Stimulated activated CD8-positive, alpha-beta memory T cell treated with anti-CD3 and anti-CD28 coated beads, Interleukin-2, amount 100 ng/mL, for 48 hours (primary cell): Measurements from ENCODE around the gene GALNT2.

ENCODE experiments used
- DNase-seq, 2 donors: peaks; one replicate each; pipeline ENCODE4 v3.0.0-alpha.2; 2020; ENCODE audit warnings: low read depth in 2 of 2

GALNT2 gene

DNA sequence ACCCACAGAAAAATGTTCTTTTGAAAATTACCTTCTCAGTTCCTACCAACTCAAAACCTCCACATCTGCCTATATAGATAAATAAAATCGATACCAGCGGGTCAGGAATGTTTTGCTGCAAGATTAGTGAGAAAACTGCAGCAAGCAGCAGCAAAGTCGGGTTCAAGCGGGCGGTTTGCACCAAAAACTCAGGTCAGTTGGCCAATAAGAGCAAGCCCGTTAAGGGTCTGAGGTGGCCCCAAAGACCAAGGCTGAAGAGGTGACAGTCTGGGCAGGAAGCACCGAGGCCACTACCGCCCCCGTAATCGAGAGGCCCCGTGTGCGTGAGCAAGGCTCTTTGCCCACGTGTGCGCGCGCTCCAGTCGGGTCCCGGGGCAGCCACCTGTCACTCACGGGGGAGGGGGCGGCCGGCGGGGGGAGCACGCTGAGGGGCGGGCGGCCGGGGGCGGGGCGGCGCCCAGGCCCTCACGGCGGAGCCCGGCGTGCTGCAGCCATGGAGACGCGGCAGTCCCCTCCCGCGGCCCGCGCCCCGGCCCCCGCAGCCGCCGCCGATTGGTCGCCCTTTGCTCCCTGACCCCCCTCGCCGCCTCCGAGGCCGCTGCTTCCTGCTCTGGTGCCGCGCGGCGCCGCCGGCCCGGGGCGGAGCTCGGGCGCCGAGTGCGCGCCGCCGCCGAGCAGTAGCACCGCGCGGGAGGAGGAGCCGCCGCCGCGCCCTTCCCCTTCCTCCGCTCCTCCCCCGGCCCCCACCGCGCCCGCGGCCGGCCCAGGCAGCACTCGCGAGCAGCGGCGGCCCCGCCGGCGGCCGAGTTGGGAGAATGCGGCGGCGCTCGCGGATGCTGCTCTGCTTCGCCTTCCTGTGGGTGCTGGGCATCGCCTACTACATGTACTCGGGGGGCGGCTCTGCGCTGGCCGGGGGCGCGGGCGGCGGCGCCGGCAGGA is at the start of gene GALNT2:
GALNT2 (plus strand) TSS at position 773 of the 939 bp plus-strand sequence; CDS start at position 816, 43 bp downstream.
- DNase-seq = peak; percentile 81 to 83

DNA sequence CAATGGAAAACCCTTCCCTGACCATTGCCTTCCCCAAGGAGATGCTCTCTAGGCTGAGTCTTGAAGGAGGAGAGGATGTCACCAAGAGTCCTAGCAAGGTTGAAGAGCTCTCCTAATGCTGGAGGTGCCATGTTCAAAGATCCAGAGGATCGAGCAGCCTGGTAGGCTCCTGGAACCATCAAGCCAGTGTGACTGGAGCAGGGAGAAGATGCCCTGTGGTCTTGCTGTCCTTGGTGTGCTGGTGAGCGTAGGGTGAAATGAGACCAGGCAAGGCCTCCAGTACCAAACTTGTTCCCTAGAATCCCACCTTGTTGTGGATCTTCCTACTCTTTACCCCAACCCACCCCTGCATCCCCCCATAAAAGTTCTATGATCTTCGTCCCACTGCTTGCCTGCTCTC is 46.6 kb upstream of the GALNT2 start:
- DNase-seq = no peak

DNA sequence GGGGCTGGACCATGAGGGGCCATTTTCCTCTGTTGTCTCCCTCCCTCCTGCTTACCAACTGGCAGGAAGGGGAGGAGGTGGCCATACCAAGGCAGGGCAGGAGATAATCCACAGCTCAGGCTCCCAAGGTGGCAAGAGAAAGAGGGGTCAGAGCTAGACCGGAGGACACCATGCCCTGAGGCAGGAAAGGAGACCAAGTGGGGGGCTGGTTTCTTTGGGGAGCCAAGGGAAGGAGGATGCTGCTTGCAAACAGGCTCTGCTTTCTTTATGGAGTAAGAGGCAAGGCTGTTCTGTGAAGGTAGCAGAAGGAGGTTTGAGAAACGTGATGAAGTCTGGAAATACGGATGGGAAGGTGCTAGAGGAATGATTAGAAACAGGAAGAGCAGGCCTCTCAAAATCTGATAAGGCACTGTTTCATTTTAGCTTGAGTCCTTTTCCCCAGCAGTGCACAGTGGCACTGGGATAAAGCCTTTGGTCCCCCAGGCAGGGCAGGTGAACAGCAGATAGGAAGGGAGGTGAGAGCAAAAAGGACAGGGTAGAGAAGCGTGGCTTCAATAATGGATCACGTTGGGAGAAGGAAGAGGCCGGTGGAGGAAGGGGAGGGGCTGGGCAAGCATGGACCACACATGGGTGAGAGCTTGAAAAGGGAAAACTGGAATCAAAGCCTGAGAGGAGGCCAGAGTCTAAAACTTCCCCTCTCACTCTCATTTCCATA is 44.2 kb upstream of the GALNT2 start:
- DNase-seq = no peak

DNA sequence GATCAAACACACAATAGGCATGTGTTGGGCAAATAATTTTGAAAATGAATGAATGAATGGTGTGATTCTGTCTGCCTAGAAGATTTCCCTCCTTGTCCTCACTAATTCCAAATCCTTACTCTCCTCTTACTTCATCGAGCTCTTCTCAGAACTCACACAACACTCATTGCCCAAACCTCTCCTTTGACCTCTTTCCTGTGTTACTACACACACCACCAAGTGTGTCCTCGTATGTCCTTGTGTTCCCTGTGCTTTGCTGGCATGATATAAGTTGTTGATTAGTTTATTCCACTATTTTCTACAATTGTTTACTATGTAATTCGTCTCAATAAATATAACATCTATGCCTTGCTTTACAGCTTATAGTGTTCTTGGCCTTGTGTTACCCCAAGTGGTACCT is 41.4 kb upstream of the GALNT2 start:
- DNase-seq = no peak

DNA sequence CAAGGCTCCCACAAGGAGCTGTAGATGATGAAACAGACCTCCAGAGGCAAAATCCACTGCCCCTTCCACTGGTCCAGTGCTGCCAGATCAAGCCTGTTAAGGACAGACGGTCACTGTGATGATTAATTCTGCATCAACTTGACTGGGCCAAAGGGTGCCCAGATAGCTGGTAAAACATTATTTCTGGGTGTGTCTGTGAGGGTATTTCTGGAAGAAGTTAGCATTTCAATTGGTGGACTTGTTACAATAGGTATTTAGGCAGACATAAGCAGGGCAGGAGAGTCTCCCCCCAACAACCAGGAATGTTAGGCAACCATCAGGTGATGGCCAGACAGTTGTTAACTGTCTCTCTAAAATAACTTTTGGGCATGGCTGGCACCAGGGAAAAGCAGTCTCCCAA is 40.9 kb upstream of the GALNT2 start:
- no peak for DNase-seq

DNA sequence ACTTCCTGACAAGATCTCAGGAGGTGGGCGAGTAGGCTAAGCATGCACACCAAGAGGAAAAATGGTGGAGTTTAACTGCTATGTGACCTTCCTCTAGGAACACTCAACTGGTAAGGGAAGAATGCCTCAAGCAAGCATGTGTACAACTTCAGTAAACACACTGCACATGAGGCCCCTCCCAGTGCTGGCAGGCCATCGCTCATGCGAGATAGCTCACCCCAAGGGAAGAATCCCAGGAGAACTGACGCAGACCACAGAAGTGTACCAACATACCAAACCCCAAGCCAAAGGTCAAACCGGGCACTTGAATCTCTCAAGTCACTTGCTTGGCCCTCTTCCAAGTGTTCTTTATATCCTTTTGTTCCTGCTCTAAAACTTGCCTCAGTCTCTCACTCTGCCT is 40.5 kb upstream of the GALNT2 start:
- no peak for DNase-seq

DNA sequence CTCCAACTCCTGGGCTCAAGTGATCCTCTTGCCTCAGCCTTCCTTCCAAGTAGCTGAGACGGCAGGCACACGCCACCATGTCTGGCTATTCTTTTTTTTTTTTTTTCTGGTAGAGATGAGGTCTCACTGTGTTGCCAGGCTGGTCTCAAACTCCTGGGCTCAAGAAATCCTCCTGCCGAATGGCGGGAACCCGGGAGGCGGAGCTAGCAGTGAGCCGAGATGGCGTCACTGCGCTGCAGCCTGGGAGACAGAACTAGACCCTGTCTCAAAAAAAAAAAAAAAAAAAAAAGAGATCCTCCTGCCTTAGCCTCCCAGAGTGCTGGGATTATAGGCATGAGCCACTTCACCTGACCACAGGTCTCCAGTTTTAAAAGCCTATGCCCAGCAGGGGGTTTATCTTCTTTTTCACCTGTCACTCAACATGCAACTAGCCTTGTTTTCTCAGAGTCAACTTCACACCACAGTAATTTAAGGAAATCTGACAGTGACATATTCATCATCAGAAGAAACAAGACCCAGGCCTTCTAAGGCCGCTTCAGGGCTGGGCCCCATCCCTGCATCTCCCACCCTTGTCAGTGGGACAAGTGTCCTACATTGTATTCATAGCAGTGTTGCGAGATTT is 38.3 kb upstream of the GALNT2 start:
- no peak for DNase-seq

DNA sequence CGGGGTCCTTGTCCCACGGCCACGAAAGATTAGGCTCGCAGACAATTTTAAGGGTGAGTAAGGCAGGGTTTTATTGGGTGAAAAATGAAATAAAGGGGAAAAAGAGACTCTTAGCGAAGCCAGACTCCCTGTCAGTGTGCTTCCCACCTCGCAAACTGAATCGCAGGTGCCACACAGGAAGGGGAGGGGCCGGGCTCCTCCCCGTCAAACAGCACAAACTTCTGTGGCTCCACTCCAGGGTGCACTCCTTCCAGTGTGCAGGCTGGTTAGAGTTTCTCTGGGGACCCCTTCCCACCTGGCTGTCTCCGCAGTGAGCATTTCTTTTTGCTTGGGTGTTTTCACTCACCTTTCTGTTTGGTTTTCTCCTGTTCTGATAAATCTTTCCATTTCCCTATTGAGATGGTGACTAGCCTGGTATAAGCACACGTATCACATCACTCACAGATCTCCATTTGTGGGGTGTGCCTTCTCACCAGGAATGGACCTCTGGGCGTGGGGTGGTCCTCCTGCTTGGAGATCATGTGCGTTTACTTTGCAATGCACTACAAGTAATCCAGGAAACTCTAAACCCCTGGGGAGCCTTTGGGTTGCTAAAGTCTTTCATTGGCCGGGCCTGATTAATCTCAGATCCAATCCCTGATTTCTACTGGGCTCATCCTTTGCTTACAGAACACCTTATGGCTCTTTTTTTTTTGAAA is 37.6 kb upstream of the GALNT2 start:
- no peak for DNase-seq

DNA sequence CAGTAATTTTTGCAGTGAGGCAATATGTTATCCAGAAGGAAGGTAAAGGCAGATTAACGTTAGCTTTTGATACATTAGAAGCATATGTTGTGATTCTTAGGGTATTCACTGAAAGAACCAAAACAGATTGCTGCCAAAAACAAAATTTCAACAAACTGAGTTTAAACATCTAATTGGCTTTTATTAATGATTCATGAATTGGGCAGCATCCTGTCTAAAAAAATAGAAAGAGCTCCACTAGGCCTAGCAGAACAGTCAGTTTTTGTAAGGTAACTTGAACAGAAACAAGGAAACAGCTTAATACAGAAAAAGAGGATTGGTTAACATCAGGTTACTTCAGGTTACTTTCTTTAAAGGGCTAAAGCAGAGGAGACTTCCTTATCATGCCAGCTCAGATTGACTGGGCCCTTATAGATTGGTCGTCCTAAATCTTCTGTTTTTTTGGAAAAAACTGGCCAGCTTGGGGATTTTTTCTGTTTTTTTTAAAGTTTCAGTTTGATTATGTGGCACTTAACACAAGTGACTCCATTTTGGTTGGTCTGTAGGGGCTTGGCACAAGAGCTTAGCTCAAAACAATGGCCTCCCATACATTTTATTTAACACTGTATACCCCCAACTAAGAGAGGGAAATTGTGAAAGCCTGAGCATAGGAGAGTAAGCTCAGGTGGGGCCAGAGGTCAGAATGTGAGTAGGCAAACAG is 36.8 kb upstream of the GALNT2 start:
- no peak for DNase-seq

DNA sequence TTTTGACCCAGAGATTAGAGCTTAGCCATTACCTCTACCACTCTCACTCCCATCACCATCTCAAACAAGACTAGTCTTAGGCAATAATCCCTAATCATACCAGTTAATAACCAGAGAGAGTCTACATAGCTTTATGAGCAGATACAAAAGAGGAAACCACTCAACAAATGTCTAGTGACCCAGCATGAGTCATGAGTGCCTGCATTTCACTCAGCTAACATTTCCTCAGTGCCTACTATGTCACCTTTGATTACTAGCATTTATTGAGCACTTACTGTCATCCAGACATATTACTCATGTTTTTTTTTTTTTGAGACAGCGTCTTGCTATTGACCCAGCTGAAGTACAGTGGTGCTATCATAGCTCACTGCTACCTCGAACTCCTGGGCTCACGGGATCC is 35.9 kb upstream of the GALNT2 start:
- no peak for DNase-seq

DNA sequence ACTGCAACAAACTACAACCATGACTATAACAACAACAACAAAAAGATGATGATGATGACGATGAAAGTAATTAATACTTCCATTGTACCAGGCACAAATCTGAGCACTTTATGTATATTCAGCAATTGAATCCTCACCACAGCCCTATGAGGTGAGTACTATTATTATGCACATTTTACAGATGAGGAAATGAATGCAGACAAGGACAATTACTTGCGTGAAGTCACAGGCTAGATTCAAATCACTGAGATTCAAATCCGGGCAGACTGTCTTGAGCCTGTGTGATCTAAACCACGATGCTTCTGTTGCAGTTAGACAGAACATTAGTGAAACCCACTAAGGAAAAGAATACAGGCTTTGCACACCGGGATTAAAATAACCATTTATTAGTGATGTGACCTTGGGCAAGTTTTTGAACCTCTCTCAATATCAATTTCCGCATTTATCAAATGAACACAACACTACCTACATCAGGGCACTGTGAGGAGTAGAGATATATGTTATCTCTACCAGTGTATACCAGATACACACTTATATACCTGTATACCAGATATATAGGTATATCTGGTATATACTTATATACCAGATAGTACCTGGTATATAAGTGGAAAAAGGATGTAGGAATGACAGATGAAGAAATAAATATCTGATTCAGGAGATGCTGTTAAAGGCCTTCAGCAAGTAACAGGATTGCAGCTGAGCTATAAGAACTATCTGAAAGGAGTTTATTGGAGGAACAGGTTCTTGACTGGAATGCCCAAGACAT is 34.3 kb upstream of the GALNT2 start:
- no peak for DNase-seq

DNA sequence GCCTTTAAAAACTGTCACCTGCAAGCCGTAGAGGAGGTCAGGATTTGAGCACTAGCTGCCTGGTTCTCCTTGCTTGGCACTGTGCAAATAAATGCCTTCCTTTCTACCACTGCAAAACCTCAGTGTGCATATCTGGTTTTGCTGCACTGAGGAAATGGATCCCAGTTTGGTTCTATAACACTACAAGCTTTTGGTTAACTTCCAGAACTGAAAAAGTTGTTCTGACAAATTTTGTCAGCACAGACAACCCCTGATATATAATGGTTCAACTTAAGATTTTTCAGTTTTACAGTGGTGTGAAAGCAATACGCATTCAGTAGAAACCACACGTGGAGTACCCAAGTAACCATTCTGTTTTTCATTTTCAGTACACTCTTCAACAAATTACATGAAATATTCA is 29.8 kb upstream of the GALNT2 start:
- no peak for DNase-seq

DNA sequence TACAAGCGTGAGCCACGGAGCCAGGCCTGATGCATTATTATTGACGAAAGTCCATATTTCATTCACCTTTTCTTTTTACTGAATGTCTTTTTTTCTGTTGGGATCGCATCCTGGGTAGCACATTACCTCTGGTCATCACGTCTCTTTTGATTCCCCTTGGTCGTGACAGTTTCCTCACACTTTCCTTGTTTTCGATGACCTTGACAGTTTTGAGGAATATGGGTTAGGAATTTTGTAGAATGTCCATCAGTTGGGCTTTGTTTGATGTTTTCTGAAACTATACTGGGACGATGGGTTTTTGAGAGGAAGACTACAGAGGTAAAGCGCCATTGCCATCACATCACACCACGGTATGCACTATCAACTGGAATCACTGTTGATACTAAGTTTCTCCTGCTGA is 26.6 kb upstream of the GALNT2 start:
- DNase-seq = no peak

DNA sequence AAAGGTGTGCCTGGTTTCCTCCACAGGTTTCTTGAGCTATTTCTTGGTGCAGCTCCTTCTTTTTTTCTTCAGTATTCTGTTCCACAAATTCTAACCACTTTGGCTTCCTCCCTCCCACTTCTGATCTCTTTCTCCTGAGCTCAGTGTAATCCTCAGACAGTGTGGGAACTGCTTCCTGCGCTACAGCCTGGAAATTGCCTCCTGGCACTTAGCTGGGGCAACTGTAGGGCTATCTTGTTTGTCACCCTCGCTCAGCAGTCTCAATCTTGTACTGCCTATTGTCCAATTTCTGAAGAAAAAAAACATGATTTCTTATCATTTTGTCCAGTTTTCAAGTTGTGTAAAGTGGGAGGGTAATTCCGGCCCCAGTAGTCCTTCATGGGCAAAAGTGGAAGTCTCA is 24.0 kb upstream of the GALNT2 start:
- no peak for DNase-seq

DNA sequence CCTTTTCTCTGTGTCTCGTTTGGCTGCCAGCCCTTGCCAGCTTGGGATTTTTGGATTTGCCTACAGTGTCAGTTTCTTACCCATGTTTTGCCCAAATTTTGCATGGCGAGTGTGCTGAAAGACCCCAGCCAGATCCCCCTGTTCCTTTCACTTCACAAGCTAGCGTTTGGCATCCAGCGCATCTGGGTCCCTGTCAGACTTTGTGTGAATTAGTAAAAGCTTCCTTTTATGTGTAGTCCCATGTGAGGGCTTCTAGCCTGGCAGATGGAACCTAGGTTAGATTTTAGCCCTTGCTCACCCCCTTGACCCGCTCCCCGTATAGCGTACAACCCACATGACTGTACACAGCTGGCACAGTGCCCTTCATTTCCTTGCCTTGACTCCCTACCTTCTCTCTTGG is 22.3 kb upstream of the GALNT2 start:
- no peak for DNase-seq

DNA sequence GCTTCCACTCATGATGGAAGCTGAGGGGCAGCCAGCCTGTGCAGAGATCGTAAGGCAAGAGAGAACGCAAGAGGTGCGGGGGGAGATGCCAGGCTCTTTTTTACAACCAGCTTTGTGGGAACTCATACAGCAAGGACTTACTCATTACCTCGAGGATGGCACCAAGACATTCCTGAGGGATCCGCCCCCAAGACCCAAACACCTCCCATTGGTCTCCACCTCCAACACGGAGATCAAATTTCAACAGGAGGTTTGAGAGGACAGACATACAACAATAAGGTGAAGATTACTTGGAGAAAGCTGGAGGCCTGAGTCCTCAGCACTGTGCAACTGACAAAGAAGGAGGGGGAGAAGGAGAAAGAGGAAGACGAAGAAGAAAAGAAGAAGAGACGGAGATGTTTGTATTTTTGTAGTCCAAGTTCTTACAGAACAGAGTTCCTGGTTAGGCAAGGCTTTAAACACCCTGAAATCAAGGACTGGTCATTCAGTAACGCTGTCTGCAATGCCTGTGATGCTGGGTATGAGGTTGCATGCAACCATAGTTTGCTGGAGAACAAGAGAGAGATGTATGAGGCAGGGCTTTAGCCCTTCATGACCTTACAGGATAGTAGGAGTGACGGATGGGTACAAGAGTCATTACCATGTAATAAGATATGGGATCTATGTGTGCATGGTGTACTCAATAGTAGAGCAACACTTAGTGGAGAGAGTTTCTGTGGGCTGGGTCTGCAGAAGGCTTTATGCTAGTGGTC is 19.7 kb upstream of the GALNT2 start:
- DNase-seq = no peak

DNA sequence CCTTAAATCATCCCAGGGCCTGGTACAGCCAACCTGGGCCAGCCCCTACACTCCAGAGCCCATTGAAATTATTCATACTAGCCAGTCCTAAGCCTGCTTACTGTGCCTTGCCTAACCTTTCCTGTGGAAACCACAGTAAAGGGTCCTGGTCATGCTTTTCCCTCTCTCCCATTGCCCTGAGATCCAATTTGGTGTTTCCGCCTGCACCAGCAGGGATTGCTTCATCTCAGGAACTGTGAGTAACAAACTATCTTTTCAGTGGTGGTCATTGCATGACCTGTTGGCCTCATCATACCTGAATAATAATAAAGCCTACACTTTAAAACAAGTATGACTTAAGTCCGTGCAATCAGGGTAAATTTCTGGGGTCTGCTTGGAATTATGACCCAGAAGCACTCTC is 18.7 kb upstream of the GALNT2 start:
- no peak for DNase-seq

DNA sequence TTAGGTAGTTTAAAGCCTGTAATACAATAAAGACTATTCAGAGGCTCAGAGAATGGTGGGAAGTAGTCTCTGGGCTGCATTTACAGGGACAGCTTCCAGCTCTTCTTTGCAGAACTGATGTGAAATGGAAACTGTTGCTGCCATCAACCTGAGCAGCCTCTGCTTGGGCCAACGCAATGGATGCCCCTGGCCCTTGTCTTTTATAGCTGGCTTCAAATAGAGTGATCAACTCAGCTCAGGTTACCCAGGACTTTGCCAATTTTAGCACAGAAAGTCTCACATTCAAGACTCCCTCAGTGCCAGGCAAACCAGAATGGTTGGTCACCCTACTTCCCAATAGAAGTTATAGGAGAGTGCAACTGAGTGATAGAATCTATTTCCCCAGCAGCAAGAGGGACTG is 18.1 kb upstream of the GALNT2 start:
- no peak for DNase-seq

DNA sequence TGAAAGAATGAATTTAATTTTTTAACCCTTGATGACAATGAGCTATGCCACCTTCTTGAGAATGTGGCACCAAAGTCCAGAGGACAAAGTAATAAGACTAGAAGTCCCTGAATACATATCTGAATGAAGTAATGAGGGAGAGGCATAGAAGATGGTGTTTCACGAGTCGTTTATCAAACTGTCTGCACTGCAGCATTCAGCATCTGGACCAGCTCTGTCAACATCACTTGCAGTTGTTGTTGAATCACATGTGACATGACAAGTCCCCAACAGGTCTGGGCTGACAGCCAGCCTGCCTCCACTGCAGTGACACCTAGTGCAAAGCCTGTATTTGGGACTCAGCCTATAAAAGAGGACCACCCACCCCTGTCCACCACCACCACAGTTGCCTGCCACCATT is 17.3 kb upstream of the GALNT2 start:
- no peak for DNase-seq
